ENCODE measurements around the gene NEK7.

GRCh38 chr1:198151688-198152087 is 5.1 kb upstream of the NEK7 start:
- TF ChIP-seq CTCF (IDR thresholded peaks at IDR 0.05) (no peak), POLR2A (IDR thresholded peaks at IDR 0.05) (no peak)

Data from suprapubic skin (tissue), 3 donors.